ENCODE measurements around the gene CDH13.

The CDH13 gene

DNA sequence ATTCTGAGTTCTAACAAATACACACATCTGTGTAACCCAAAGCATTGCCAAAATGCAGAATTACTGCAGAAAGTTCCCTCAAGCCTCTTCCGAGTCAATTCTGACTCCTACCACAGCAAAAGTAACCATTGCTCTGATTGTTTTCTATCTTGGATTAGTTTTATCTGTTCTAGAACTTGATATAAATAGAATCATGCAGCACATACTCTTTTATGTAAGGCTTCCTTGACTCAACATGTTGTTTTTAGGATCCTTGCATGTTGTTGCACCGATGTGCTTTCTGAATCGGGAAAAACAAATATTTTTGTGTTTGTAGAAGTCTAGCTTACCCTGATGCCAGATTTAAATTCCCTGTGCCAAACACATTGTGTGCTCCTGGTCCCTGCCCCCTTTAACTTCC is 140.4 kb downstream of the CDH13 start:
- no peak for DNase-seq (ENCODE audit: low read depth)
- H3K4me3 ChIP-seq (ENCODE audit: low read depth, low read length): no peak overlapping the region
- TF ChIP-seq CTCF (IDR thresholded peaks at IDR 0.05; ENCODE audit: control insufficient read depth, extremely low read depth, insufficient read depth): no peak

DNA sequence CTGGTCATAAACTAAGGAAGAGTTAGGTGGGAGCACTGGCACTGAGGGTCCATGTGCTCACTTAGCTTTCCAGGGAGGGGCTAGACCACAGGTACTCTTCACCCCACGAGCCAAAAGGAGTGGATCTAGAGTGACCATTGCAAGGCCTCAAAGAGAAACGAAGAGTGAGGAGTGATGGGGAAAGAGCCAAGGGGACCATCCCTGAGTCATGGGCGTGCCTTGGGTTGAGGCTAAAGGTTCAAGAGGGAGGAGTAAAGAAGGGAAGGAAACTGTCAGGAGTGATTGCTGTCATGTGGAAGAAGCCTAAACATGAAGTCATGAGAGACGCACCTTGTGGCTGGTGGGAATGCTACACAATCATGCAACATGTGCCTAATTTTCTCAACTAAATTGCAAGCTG is 141.0 kb downstream of the CDH13 start:
- no peak overlapping the region for H3K4me3 ChIP-seq (ENCODE audit: low read depth, low read length)
- no peak for DNase-seq (ENCODE audit: low read depth)
- TF ChIP-seq CTCF (IDR thresholded peaks at IDR 0.05; ENCODE audit: control insufficient read depth, extremely low read depth, insufficient read depth): no peak

DNA sequence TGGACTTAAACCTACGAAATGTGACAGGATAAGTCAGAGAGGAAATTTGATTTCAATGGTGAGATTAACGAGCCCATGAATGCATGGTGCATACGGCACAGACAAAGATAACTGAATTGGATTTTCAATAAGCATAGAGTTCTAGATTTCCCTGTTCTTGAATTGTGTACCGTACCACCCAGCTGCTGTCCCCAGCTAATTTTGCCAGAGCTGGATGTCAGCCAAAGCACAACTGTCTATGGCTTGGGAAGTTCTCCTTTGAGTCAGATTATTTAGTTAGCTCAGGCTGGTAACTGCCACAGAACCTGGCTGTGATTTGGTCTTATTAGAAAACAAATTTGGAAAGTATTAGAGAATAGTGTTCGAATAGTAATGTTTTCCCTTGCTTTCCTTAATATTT is 143.1 kb downstream of the CDH13 start:
- DNase-seq (ENCODE audit: low read depth): no peak
- no peak overlapping the region for H3K4me3 ChIP-seq (ENCODE audit: low read depth, low read length)
- TF ChIP-seq CTCF (IDR thresholded peaks at IDR 0.05; ENCODE audit: control insufficient read depth, extremely low read depth, insufficient read depth): no peak

- no peak overlapping the region for H3K4me3 ChIP-seq (ENCODE audit: low read depth, low read length)
- DNase-seq (ENCODE audit: low read depth): no peak
- TF ChIP-seq CTCF (IDR thresholded peaks at IDR 0.05; ENCODE audit: control insufficient read depth, extremely low read depth, insufficient read depth): no peak
These were observed 145.4 kb downstream of the CDH13 start for GRCh38 chr16:82772215-82772614.

DNA sequence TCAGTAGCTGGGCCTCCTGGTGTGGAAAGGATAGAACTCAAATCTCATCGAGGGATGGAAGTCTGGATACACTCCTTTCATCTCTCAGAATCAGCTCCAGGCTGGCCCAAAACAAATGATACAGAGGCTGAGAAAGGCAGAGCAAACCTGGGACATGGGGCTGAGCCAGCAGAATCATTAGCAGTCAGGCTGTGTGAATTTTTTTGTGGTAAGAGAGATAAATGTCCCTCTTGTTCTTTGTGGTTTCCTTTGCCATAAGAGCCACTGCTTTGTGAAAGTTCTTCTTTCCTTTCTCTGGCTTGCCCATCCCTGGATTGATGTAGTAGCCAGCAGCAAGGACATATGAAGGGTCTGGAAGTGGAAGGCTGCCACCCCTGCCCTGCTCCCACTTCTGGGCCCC is 146.2 kb downstream of the CDH13 start:
- no peak for DNase-seq (ENCODE audit: low read depth)
- no peak for TF ChIP-seq CTCF (IDR thresholded peaks at IDR 0.05; ENCODE audit: control insufficient read depth, extremely low read depth, insufficient read depth)
- H3K4me3 ChIP-seq (ENCODE audit: low read depth, low read length): no peak overlapping the region

- no peak overlapping the region for H3K4me3 ChIP-seq (ENCODE audit: low read depth, low read length)
- no peak for TF ChIP-seq CTCF (IDR thresholded peaks at IDR 0.05; ENCODE audit: control insufficient read depth, extremely low read depth, insufficient read depth)
- DNase-seq (ENCODE audit: low read depth): no peak
These were observed 149.8 kb downstream of the CDH13 start for GRCh38 chr16:82776470-82777146.

GRCh38 chr16:82782715-82783251 is 156.0 kb downstream of the CDH13 start:
- DNase-seq (ENCODE audit: low read depth): no peak
- H3K4me3 ChIP-seq (ENCODE audit: low read depth, low read length): no peak overlapping the region
- TF ChIP-seq CTCF (IDR thresholded peaks at IDR 0.05; ENCODE audit: control insufficient read depth, extremely low read depth, insufficient read depth): no peak

All from LNCaP clone FGC (cell line).